KOPT-K1 (cell line): Measurements from ENCODE around the gene ORMDL2.

Source experiments
- H3K27ac ChIP-seq: fragments of 200-600 bp; sonication (generic); 2 replicates; pipeline ENCODE4 v1.5.1; 2016; ENCODE audit warnings: antibody characterized with exemption, mild to moderate bottlenecking, low read depth, low read length; ENCODE audit not compliant: poor library complexity, severe bottlenecking
- H3K36me3 ChIP-seq: fragments of 200-600 bp; sonication (generic); 2 replicates; pipeline ENCODE4 v1.5.1; 2017; ENCODE audit warnings: antibody characterized with exemption, mild to moderate bottlenecking, low read length, moderate library complexity; ENCODE audit not compliant: insufficient read depth
- H3K9me3 ChIP-seq: fragments of 200-600 bp; sonication (generic); 2 replicates; pipeline ENCODE4 v1.5.1; 2017; ENCODE audit warnings: antibody characterized with exemption, low read length, mild to moderate bottlenecking; ENCODE audit not compliant: insufficient read depth, poor library complexity, severe bottlenecking

Gene ORMDL2

GRCh38 chr12:55817345-55818139, at the start of gene ORMDL2, which contains the start of gene SARNP:
TSS of gene ORMDL2 (plus strand) at chr12:55818041. CDS start at chr12:55819000, 959 bp downstream.
TSS of gene SARNP (minus strand) at chr12:55817724. CDS start at chr12:55817701, 23 bp downstream.
- Histone ChIP-seq H3K9me3 (no peaks in the 10 kb centered on the region), H3K27ac (peak within 1 kb of the TSS; percentile 80), H3K36me3 (peaks cover 73% of the 10 kb centered on the region)

GRCh38 chr12:55771736-55772135, 46.1 kb upstream of the ORMDL2 start:
- Histone ChIP-seq H3K27ac (no peak overlapping the region), H3K9me3 (no peaks in the 10 kb centered on the region), H3K36me3 (peaks cover 92% of the 10 kb centered on the region)

DNA sequence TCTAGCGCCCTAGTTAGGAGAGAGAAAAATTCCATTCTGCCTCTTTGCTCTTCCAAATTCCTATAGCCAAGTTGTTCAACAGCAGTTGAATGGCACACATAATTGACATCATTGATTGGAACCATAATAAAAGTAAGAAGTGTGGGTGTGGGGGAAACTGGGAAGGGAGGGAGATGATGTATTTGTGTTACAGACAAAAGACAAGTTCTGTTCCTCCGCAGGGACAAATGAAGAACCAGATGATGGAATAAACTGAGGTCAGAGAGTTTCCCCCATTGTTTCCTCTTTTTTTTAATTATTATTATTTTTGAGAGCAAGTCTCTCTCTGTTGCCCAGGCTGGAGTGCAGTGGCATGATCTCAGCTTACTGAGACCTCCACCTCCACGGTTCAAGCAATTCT, 40.0 kb upstream of the ORMDL2 start:
- Histone ChIP-seq H3K36me3 (peaks cover 100% of the 10 kb centered on the region), H3K9me3 (no peaks in the 10 kb centered on the region), H3K27ac (no peak overlapping the region)

DNA sequence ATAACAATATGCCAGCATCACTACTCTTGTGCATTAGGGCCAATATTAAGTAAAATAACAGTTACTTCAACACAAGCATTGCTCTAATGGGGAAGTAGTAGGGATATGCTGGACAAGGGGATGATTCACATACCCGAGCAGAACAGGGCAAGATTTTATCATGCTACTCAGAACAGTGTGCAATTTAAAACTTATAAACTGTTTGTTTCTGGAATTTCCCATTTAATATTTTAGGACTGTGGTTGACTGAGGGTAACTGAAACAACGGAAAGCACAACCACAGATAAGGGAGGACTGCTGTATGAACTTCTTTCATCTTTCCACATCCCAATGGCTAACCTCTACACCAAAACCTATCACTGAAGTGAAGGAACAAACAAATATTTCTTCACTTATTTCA, 37.2 kb upstream of the ORMDL2 start:
- Histone ChIP-seq H3K27ac (peak overlapping the region; percentile 48), H3K9me3 (no peaks in the 10 kb centered on the region), H3K36me3 (peaks cover 100% of the 10 kb centered on the region)

- no peaks in the 10 kb centered on the region for H3K9me3 ChIP-seq
- H3K27ac ChIP-seq = no peak overlapping the region
- peaks cover 98% of the 10 kb centered on the region for H3K36me3 ChIP-seq
These were observed 29.3 kb upstream of the ORMDL2 start for GRCh38 chr12:55788546-55788945.

GRCh38 chr12:55789171-55789570, 28.7 kb upstream of the ORMDL2 start:
- H3K27ac ChIP-seq = no peak overlapping the region
- peaks cover 98% of the 10 kb centered on the region for H3K36me3 ChIP-seq
- no peaks in the 10 kb centered on the region for H3K9me3 ChIP-seq

DNA sequence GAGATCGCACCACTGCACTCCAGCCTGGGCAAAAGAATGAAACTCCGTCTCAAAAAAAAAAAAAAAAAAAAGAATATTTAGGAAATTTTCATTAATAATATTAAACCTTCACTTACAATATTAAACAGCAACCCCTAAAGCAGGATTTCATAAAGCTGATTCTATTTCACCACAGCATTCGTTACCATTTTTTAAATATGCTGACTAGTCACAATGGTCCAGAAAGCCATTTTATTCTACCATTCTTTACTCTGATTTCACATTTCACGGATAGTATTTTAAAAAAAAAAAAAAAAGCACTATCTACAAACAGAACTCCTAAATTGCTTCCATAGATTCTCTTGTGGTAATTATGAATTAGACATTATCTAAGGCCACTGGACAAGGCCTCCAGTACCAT, 27.9 kb upstream of the ORMDL2 start:
- H3K36me3 ChIP-seq = peaks cover 98% of the 10 kb centered on the region
- H3K9me3 ChIP-seq = no peaks in the 10 kb centered on the region
- no peak overlapping the region for H3K27ac ChIP-seq

- Histone ChIP-seq H3K9me3 (no peaks in the 10 kb centered on the region), H3K27ac (no peak overlapping the region), H3K36me3 (peaks cover 100% of the 10 kb centered on the region)
These were observed 21.9 kb upstream of the ORMDL2 start for GRCh38 chr12:55795950-55796349.

- no peak overlapping the region for H3K27ac ChIP-seq
- H3K9me3 ChIP-seq = no peaks in the 10 kb centered on the region
- peaks cover 100% of the 10 kb centered on the region for H3K36me3 ChIP-seq
These were observed 20.8 kb upstream of the ORMDL2 start for GRCh38 chr12:55797068-55797467.

- peaks cover 100% of the 10 kb centered on the region for H3K36me3 ChIP-seq
- H3K27ac ChIP-seq = no peak overlapping the region
- no peaks in the 10 kb centered on the region for H3K9me3 ChIP-seq
These were observed 20.3 kb upstream of the ORMDL2 start for GRCh38 chr12:55797550-55797949.

DNA sequence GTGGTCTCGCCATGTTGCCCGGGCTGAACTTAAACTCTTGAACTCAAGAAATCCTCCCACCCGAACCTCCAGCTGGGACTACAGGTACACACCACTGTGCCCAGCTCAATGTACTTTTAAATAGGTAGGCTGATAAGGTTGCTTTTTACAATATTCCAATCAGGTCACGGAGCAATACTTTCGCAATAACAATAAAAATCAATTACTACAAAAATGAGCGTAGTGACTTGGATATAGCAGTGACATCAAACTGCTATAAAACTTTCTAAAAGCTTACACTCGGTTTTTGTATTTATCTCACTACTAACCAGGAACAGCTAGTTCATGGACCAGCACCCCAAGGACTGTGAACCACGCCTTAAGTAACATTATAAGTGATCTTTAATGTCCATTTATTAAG, 10.9 kb upstream of the ORMDL2 start:
- peaks cover 90% of the 10 kb centered on the region for H3K36me3 ChIP-seq
- H3K9me3 ChIP-seq = no peaks in the 10 kb centered on the region
- no peak overlapping the region for H3K27ac ChIP-seq

- Histone ChIP-seq H3K9me3 (no peaks in the 10 kb centered on the region), H3K36me3 (peaks cover 91% of the 10 kb centered on the region), H3K27ac (no peak overlapping the region)
These were observed 8.6 kb upstream of the ORMDL2 start for GRCh38 chr12:55809274-55809673.

GRCh38 chr12:55812088-55812487, 5.8 kb upstream of the ORMDL2 start:
- Histone ChIP-seq H3K36me3 (peaks cover 87% of the 10 kb centered on the region), H3K9me3 (no peaks in the 10 kb centered on the region), H3K27ac (no peak overlapping the region)

DNA sequence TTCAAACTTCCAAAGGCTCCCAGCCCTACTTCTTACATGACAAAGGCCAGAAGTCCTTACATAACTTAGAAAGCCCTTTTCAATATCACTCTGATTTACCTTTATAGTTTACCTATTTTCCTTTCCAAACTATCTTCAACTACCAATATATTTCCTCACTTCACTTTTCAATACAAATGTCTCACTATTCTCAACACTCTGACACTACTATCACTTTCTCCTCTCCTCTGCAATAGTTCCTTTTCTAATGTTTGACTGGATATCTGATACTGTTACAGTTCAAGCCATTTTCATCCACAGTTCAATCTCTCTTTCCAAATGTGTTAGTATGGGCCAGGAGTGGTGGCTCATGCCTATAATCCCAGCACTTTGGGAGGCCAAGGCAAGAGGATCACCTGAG, 3.6 kb upstream of the ORMDL2 start:
- Histone ChIP-seq H3K36me3 (peaks cover 71% of the 10 kb centered on the region), H3K27ac (no peak overlapping the region)

DNA sequence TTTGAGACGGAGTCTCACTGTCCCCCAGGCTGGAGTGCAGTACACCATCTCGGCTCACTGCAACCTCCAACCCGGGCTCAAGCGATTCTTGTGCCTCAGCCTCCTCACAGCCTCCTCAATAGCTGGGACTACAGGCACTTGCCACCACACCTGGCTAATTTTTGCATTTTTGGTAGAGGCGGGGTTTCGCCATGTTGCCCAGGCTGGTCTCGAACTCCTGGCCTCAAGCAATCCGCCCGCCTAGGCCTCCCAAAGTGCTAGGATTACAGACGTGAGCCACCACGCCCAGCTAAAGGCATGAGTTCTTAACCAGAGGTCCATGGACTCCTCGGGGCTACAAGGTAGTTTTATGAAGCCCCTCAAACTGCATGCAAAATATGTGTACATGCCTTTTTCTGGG, 2.4 kb upstream of the ORMDL2 start:
- Histone ChIP-seq H3K27ac (no peak overlapping the region), H3K36me3 (peaks cover 71% of the 10 kb centered on the region), H3K9me3 (no peaks in the 10 kb centered on the region)

More for the DNA sequence above, 3.6 kb upstream of the ORMDL2 start:
- no peaks in the 10 kb centered on the region for H3K9me3 ChIP-seq

DNA sequence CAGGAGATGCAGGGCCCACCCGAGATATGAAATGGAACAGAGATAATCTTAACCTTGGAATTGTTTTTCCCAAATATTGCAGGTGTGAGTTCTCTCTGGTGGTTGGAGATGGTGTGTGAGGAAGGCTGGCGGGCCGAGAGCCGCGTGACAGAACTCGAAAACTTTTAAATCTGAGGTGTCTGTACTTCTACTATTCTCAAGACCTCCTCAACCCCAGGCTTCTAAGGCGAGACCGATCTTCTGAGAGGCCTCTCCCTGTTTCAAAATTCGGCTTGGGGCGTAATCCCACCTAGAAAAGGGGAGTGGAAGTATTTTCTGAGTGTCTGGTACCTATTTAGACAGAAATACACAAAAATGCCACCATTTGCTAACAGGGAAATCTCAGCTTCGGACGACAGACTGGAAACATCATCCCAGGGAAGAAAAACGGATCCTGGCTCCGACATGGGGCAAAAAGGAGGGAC, 928 bp upstream of the ORMDL2 start:
- H3K9me3 ChIP-seq = no peaks in the 10 kb centered on the region
- H3K27ac ChIP-seq = peak overlapping the region; percentile 80
- peaks cover 73% of the 10 kb centered on the region for H3K36me3 ChIP-seq
